ENCODE results near the gene NPEPL1. TPM values are rescaled to one million over a fixed set of nuclear protein-coding genes. Genes with fewer than 3 reads are reported as not detected.
"Not testable (repeated sequence)": the region's sequence is repeated elsewhere in the genome, so short reads cannot be mapped to it uniquely, and the experiment has no call there.

NPEPL1 gene
- total RNA-seq, 1 donor from 2014 or later = 43.2 TPM

DNA sequence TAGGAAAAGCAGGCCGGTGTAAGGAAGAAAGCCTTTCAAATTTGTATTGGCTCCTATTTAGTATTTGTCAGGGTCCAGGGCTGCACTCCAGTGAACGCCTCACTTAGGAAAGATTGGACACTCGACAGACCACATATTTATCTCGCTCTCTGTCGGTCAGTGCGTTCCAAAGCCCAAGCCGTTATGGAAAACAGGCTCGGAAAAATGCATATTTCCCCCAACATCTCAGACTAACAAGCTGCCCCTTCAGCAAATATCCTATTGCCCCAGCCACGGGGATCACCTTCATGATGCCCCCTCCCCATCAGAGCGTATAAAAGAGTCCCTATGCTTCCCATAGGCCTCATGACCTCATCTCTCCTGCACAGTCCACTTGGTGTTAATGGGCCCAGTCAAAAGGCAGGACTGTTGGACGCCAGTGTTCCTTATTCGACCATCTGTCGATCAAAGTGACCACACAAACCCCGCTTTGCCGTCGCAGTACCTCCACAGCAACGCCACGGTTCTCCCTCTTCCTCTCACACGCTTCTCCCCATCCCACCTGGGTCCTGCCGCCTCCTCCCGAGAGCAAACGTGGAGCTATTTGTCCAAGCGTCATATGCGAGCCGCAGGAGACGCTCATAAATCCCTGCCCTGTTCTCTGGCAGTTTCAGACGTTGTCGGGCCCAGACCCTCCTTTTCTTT is 63.3 kb downstream of the NPEPL1 start:
- no peak overlapping the region for H3K4me3 Mint-ChIP-seq (ENCODE audit: unreplicated experiment)
- H3K4me1 Mint-ChIP-seq (ENCODE audit: low read depth, unreplicated experiment) = peaks cover 3% of the 10 kb centered on the region
- no peak overlapping the region for H3K27ac Mint-ChIP-seq (ENCODE audit: unreplicated experiment)
- no peak for DNase-seq
- no peaks in the 10 kb centered on the region for H3K36me3 Mint-ChIP-seq (ENCODE audit: unreplicated experiment)
- no peaks in the 10 kb centered on the region for H3K9me3 Mint-ChIP-seq (ENCODE audit: unreplicated experiment)
- H3K27me3 Mint-ChIP-seq (ENCODE audit: unreplicated experiment) = peaks cover 5% of the 10 kb centered on the region
- TF ChIP-seq, protein P1, sequence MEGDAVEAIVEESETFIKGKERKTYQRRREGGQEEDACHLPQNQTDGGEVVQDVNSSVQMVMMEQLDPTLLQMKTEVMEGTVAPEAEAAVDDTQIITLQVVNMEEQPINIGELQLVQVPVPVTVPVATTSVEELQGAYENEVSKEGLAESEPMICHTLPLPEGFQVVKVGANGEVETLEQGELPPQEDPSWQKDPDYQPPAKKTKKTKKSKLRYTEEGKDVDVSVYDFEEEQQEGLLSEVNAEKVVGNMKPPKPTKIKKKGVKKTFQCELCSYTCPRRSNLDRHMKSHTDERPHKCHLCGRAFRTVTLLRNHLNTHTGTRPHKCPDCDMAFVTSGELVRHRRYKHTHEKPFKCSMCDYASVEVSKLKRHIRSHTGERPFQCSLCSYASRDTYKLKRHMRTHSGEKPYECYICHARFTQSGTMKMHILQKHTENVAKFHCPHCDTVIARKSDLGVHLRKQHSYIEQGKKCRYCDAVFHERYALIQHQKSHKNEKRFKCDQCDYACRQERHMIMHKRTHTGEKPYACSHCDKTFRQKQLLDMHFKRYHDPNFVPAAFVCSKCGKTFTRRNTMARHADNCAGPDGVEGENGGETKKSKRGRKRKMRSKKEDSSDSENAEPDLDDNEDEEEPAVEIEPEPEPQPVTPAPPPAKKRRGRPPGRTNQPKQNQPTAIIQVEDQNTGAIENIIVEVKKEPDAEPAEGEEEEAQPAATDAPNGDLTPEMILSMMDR (IDR thresholded peaks at IDR 0.05; ENCODE audit: partially characterized antibody, unreplicated experiment) = no peak

DNA sequence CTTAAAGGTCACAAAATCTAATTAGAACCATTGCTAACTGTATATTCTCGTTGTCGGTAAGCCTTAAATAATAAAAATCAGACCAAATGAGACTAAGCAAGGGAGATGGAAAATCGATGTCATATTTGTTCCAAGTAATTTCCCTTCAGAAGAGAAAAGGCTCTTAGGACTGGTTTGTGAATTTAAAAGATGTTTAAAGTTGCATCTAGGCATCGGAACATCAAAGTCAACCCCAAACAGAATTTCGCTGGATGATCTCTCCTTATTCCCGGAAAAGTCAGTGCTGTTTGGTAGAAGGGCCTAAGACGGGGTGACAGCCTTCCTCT is 63.8 kb downstream of the NPEPL1 start:
- no peaks in the 10 kb centered on the region for H3K9me3 Mint-ChIP-seq (ENCODE audit: unreplicated experiment)
- no peak overlapping the region for H3K27ac Mint-ChIP-seq (ENCODE audit: unreplicated experiment)
- peaks cover 3% of the 10 kb centered on the region for H3K4me1 Mint-ChIP-seq (ENCODE audit: low read depth, unreplicated experiment)
- TF ChIP-seq, protein P1 (IDR thresholded peaks at IDR 0.05; ENCODE audit: partially characterized antibody, unreplicated experiment) = no peak
- peaks cover 5% of the 10 kb centered on the region for H3K27me3 Mint-ChIP-seq (ENCODE audit: unreplicated experiment)
- DNase-seq = no peak
- H3K4me3 Mint-ChIP-seq (ENCODE audit: unreplicated experiment) = no peak overlapping the region
- H3K36me3 Mint-ChIP-seq (ENCODE audit: unreplicated experiment) = no peaks in the 10 kb centered on the region

DNA sequence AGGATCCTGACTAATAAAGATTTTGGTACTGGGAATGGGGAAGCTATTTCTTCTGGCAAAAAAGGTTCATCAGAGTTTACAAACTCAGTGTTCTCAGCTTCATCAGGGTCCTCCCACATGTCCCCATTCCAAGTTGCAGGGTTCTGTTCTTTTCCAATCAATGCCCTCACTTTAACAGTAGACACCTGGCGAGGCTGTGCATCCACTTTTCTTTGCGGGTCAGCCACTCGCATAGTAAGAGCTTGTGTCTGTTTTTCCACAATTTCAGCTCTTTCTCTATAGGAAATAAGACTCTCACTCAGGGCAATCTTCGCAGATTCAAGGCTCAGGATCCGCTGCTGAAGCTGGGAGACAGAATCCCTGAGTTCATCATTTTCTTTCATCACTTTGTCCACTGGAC is 65.0 kb downstream of the NPEPL1 start:
- not testable (repeated sequence) for H3K9me3 Mint-ChIP-seq (ENCODE audit: unreplicated experiment); H3K27ac Mint-ChIP-seq (ENCODE audit: unreplicated experiment); H3K4me3 Mint-ChIP-seq (ENCODE audit: unreplicated experiment); DNase-seq; H3K36me3 Mint-ChIP-seq (ENCODE audit: unreplicated experiment); H3K4me1 Mint-ChIP-seq (ENCODE audit: low read depth, unreplicated experiment); H3K27me3 Mint-ChIP-seq (ENCODE audit: unreplicated experiment)

DNA sequence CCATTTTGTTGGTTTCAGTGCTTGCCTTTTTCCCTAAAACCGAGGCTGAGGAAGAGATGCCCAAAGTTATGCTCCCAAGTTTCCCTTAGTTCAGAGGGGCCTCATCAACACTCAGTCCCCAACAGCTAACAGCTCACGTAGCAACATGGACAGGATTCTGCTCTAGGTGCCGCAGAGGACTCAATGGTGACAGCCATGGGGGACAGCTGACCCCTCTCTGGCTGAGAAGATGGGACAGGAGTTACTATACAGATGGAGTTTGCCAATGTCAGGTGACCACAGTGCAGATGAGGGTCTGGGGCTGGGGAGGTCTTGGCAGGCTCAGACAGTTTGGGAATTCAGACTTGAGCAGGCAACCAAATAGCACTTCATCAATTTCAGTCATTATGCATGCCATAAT is 67.3 kb downstream of the NPEPL1 start:
- Mint-ChIP-seq H3K27ac (ENCODE audit: unreplicated experiment) (no peak overlapping the region), H3K9me3 (ENCODE audit: unreplicated experiment) (peaks cover 2% of the 10 kb centered on the region), H3K4me3 (ENCODE audit: unreplicated experiment) (no peak overlapping the region), H3K27me3 (ENCODE audit: unreplicated experiment) (peaks cover 5% of the 10 kb centered on the region), H3K36me3 (ENCODE audit: unreplicated experiment) (peaks cover 14% of the 10 kb centered on the region), H3K4me1 (ENCODE audit: low read depth, unreplicated experiment) (peaks cover 3% of the 10 kb centered on the region)
- DNase-seq = no peak
- TF ChIP-seq, protein P1 (IDR thresholded peaks at IDR 0.05; ENCODE audit: partially characterized antibody, unreplicated experiment) = no peak

DNA sequence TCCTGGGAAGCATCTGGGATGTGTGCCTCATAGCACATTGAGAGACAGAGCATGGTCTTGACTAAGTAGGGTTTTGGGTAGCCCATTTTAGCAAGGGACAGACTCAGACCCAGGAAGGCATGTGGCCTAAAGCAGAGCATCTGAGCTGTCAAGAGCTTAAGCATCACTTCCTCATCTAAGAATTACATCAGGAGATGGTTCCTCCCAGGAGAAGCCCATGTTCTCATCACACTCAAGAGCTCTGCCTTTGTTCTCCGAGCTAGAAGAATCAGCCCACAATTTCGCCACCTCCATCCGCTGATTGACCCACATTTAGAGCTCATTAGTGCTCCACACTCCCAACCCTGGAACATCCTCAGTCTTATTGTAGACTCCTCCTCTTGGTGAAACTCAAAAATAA is 68.3 kb downstream of the NPEPL1 start:
- peaks cover 14% of the 10 kb centered on the region for H3K36me3 Mint-ChIP-seq (ENCODE audit: unreplicated experiment)
- H3K27ac Mint-ChIP-seq (ENCODE audit: unreplicated experiment) = no peak overlapping the region
- TF ChIP-seq, protein P1 (IDR thresholded peaks at IDR 0.05; ENCODE audit: partially characterized antibody, unreplicated experiment) = no peak
- H3K4me3 Mint-ChIP-seq (ENCODE audit: unreplicated experiment) = no peak overlapping the region
- peaks cover 1% of the 10 kb centered on the region for H3K27me3 Mint-ChIP-seq (ENCODE audit: unreplicated experiment)
- DNase-seq = no peak
- peaks cover 3% of the 10 kb centered on the region for H3K4me1 Mint-ChIP-seq (ENCODE audit: low read depth, unreplicated experiment)
- peaks cover 2% of the 10 kb centered on the region for H3K9me3 Mint-ChIP-seq (ENCODE audit: unreplicated experiment)
